GM19324 (cell line): ENCODE results near the gene HIPK2.

Source experiments
- ATAC-seq: cut with Tn5 transposase; IDR thresholded peaks from one replicate; pipeline ENCODE4 v1.9.1; 2021; ENCODE audit warnings: mild to moderate bottlenecking, moderate library complexity; ENCODE audit not compliant: unreplicated experiment, low FRiP score

The HIPK2 gene

GRCh38 chr7:139602143-139602722 lies 175.6 kb downstream of the HIPK2 start:
- no peak for ATAC-seq

- ATAC-seq = no peak
Measured at GRCh38 chr7:139601176-139601575, 176.6 kb downstream of the HIPK2 start.

- ATAC-seq = no peak
Measured at GRCh38 chr7:139600306-139600705, 177.5 kb downstream of the HIPK2 start.

- ATAC-seq = no peak
Measured at GRCh38 chr7:139598642-139599041, 179.2 kb downstream of the HIPK2 start.

GRCh38 chr7:139597028-139597427 lies 180.8 kb downstream of the HIPK2 start:
- ATAC-seq = no peak

- ATAC-seq = no peak
Measured at GRCh38 chr7:139596626-139597025, 181.2 kb downstream of the HIPK2 start.

- ATAC-seq = no peak
Measured at GRCh38 chr7:139595806-139596205, 182.0 kb downstream of the HIPK2 start.

GRCh38 chr7:139594911-139595476 lies 182.8 kb downstream of the HIPK2 start:
- no peak for ATAC-seq

GRCh38 chr7:139594090-139594489 lies 183.7 kb downstream of the HIPK2 start:
- ATAC-seq = no peak

GRCh38 chr7:139592801-139593461 lies 184.9 kb downstream of the HIPK2 start:
- no peak for ATAC-seq

GRCh38 chr7:139591550-139592195 lies 186.1 kb downstream of the HIPK2 start:
- ATAC-seq = no peak

GRCh38 chr7:139589474-139589873 lies 188.3 kb downstream of the HIPK2 start:
- ATAC-seq = no peak

GRCh38 chr7:139588632-139589031 lies 189.2 kb downstream of the HIPK2 start:
- no peak for ATAC-seq

- no peak for ATAC-seq
Measured at GRCh38 chr7:139587535-139587934, 190.3 kb downstream of the HIPK2 start.

- ATAC-seq = no peak
Measured at GRCh38 chr7:139586286-139586685, 191.5 kb downstream of the HIPK2 start.

GRCh38 chr7:139585042-139585441 lies 192.8 kb downstream of the HIPK2 start:
- no peak for ATAC-seq

GRCh38 chr7:139583826-139584553 lies 193.8 kb downstream of the HIPK2 start:
- ATAC-seq = no peak

- no peak for ATAC-seq
Measured at GRCh38 chr7:139582671-139583155, 195.1 kb downstream of the HIPK2 start.

GRCh38 chr7:139582130-139582650 lies 195.6 kb downstream of the HIPK2 start:
- ATAC-seq = no peak

- no peak for ATAC-seq
Measured at GRCh38 chr7:139580435-139580834, 197.4 kb downstream of the HIPK2 start.
